ENCODE data around the gene ECHDC3. TPM values are rescaled to one million over a fixed set of nuclear protein-coding genes. Genes with fewer than 3 reads are reported as not detected.
A peak's percentile ranks its signal among the peaks of the same experiment; 100 is the strongest.

ECHDC3 gene
- total and polyA plus RNA-seq, 2 of the 13 experiments (the other 11 are each of a cell fraction or from before 2014, with no cell fraction given): not detected

- TF ChIP-seq PAF1 (CRISPR knock-in tag; IDR thresholded peaks at IDR 0.05) (no peak), ZNF7 (CRISPR knock-in tag; IDR thresholded peaks at IDR 0.05) (no peak), ZNF740 (CRISPR knock-in tag; IDR thresholded peaks at IDR 0.05) (no peak), GPN1 (CRISPR knock-in tag; IDR thresholded peaks at IDR 0.05; ENCODE audit: borderline replicate concordance) (no peak), ZBTB43 (CRISPR knock-in tag; conservative IDR thresholded peaks at IDR 0.05) (no peak), TCF7 (IDR thresholded peaks at IDR 0.05; ENCODE audit: low read depth) (peak; percentile 46; the same call in 1 of the 2 replicates), CBFB (CRISPR knock-in tag; IDR thresholded peaks at IDR 0.05) (no peak), GABPB1 (CRISPR knock-in tag; IDR thresholded peaks at IDR 0.05) (no peak), ZNF362 (CRISPR knock-in tag; IDR thresholded peaks at IDR 0.05; ENCODE audit: borderline replicate concordance) (peak; percentile 75; the same call in 1 of the 2 replicates), ZBTB25 (CRISPR knock-in tag; IDR thresholded peaks at IDR 0.05) (no peak), ZNF121 (CRISPR knock-in tag; IDR thresholded peaks at IDR 0.05) (no peak), SMAD3 (CRISPR knock-in tag; IDR thresholded peaks at IDR 0.05) (0 out of 2 replicates have a peak, but pooled peaks have one; percentile 36), ZNF569 (CRISPR knock-in tag; IDR thresholded peaks at IDR 0.05; ENCODE audit: borderline replicate concordance) (no peak), KDM3A (CRISPR knock-in tag; IDR thresholded peaks at IDR 0.05; ENCODE audit: low read depth) (peak; percentile 79; the same call in 1 of the 2 replicates), AHR (CRISPR knock-in tag; IDR thresholded peaks at IDR 0.05) (no peak), HOXA5 (CRISPR knock-in tag; IDR thresholded peaks at IDR 0.05) (no peak), NR3C1 (CRISPR knock-in tag; IDR thresholded peaks at IDR 0.05) (no peak), SATB2 (CRISPR knock-in tag; IDR thresholded peaks at IDR 0.05) (no peak), NR2F6 (IDR thresholded peaks at IDR 0.05) (peak; percentile 90), NR2F6 (CRISPR knock-in tag; IDR thresholded peaks at IDR 0.05) (peak; percentile 94), FIP1L1 (IDR thresholded peaks at IDR 0.05; ENCODE audit: borderline replicate concordance, insufficient read depth, low read depth, low read length) (no peak), UBTF (CRISPR knock-in tag; IDR thresholded peaks at IDR 0.05) (no peak), ZBTB46 (CRISPR knock-in tag; IDR thresholded peaks at IDR 0.05; ENCODE audit: borderline replicate concordance) (no peak)
Observed at GRCh38 chr10:11698691-11699549, 43.3 kb upstream of the ECHDC3 start (continued).

Data from HepG2 (cell line).